Retina (tissue), 1 donor: Measurements from ENCODE around the gene TRIM64C.
"Not testable (repeated sequence)": the region's sequence is repeated elsewhere in the genome, so short reads cannot be mapped to it uniquely, and the experiment has no call there.

Source experiments
- DNase-seq: peaks from one replicate; pipeline ENCODE4 v3.0.0-alpha.2; 2016

Gene TRIM64C

DNA sequence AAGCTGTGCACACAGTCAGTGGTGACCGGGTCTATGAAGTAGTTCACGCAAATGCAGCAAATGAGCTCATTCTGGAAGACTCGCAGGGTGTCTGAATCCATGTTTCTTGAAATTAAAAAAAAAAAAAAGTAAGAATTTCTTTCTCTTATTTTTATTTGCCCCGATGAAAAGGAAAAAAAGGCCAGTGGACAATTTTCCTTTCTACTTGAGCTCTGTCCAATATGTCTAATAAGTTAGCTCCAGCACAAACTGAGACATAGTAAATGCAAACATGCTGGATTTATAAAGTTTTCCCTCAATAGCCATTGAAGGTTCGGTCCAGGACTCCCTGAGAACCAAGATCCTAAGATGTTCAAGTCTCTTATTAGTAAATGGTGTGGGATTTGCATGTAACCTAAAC lies at the start of gene TRIM64C:
TSS of gene TRIM64C (minus strand) at position 101 of the 400 bp plus-strand sequence. CDS start at position 101, 0 bp downstream.
- DNase-seq, result not testable (repeated sequence)

GRCh38 chr11:49102356-49102755 lies 43.4 kb upstream of the TRIM64C start:
- DNase-seq, result not testable (repeated sequence)

GRCh38 chr11:49069897-49070296 lies 11.0 kb upstream of the TRIM64C start:
- DNase-seq, result not testable (repeated sequence)

DNA sequence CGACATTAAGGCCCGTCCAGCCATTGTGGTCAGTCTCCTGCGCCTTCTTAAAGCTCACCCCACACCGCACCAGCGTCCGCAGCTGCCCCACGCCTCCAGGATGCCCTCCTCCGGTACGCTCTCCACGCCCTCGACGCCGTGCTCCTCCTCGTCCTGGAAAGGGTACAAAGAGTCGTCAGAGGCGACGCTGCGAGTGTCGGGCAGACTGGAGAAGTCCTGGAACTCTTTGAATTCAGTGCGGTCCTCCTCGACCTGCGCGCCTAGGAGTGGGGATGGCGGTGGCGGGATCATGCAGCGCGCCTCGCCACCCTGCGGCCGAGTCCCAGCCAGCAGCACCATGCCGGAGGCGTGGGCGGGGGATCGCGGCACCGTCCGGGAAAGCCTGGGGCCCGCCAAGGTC lies 9.1 kb downstream of the TRIM64C start:
- not testable (repeated sequence) for DNase-seq

- not testable (repeated sequence) for DNase-seq
Observed at GRCh38 chr11:49048229-49048628, 10.7 kb downstream of the TRIM64C start.

GRCh38 chr11:49028523-49028922 lies 30.4 kb downstream of the TRIM64C start, which contains the start of gene TRIM49B:
TSS of gene TRIM49B (plus strand) at chr11:49028823. CDS start at chr11:49031600, 2,777 bp downstream.
- not testable (repeated sequence) for DNase-seq
